ENCODE results near the gene NLGN3. TPM values are rescaled to one million over a fixed set of nuclear protein-coding genes. Genes with fewer than 3 reads are reported as not detected.

The NLGN3 gene
- total RNA-seq, 5 donors from 2014 or later (not counting 1 experiment from before 2014, with no cell fraction given), result 2.9 to 3.7 (median 3.2) TPM

DNA sequence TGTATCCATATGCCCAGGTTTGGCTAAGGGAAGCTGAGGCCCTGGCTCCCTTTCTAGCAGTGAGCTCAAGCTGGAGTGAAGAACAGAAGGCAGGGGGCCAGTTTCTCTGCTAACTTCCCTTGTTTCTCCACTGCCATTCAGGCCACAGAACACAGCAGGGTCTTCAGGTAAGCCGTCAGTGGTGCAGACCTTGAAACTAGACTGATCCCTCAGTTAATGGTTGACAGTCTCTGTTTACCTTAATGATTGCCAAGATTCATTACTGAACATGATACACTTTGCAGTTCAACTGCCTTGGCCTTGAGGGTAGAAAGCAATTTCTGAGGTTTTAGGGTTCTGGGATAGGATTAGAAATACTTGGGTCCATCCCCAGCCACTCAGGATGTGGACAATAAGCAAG lies 69.5 kb downstream of the NLGN3 start:
- no peaks in the 10 kb centered on the region for H3K9me3 ChIP-seq
- Mint-ChIP-seq H3K27me3 (peaks cover 0 to 21% of the 10 kb centered on the region in 2 donors), H3K4me1 (peaks cover 3 to 6% (median 4%) of the 10 kb centered on the region in 3 donors), H3K27ac (no peak overlapping the region), H3K9me3 (no peaks in the 10 kb centered on the region), H3K4me3 (no peak overlapping the region), H3K36me3 (no peaks in the 10 kb centered on the region)
- no peak for ATAC-seq (replicated peaks in 1 of 4)
- POLR2A ChIA-PET, result no interaction called here
- WGBS (ENCODE audit: insufficient coverage), result no CpG with 5 or more reads among the region's 1 CpG
- CTCF ChIA-PET, result no interaction called here
- H3K27me3 ChIP-seq (replicated peaks in 1 of 2; ENCODE audit: control insufficient read depth in 2 of 2, extremely low read depth in 1 of 2, insufficient read depth in 2 of 2, low read length in 1 of 2), result no peaks in the 10 kb centered on the region
- no peak overlapping the region for H3K27ac ChIP-seq (ENCODE audit: low read length)
- DNase-seq, result no peak
- H3K36me3 ChIP-seq (ENCODE audit: control insufficient read depth in 2 of 2, extremely low read depth in 1 of 2, insufficient read depth in 1 of 2, low read length in 1 of 2), result no peaks in the 10 kb centered on the region
- no peak overlapping the region for H3K4me3 ChIP-seq (ENCODE audit: control insufficient read depth in 1 of 2, extremely low read depth in 1 of 2, low read length in 1 of 2)
- H3K4me1 ChIP-seq (ENCODE audit: control insufficient read depth in 1 of 2, extremely low read depth in 1 of 2, insufficient read depth in 2 of 2, low read length in 2 of 2), result no peaks in the 10 kb centered on the region

DNA sequence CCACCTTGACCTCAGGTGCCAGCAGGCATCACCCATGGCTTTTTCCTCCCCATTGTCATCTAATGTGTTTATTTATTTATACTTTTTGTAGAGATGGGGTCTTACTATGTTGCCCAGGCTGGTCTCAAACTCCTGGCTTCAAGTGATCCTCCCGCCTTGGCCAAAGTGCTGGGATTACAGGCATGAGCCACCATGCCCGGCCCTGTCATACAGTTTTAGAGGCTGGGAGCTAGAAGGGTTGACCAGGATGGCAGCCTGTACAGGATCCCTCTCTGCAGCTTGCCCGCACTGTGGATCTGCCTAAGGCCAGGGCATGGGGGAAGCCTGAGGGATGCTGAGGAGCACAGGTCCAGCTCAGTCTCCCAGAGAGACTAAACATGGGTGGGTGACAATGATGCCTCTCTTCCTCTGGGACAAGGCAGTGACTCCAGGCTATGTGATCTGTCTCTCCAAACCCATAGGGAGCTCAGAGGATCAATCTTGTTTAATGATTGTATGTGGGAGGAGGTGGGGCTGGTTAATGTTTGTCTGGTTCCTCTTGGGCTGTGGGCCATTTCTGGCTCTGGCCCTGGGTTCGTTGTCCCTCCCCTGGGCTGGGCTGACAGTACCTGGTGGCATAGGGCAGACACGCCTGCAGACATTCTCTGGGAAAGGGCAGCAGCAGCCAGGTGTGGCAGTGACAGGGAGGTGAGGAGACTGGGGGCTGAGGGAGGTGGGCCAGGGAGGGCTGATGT lies 70.1 kb downstream of the NLGN3 start:
- 76% methylated on average over 2 of the region's 5 CpGs for WGBS (ENCODE audit: insufficient coverage)
- peaks cover 3 to 6% (median 4%) of the 10 kb centered on the region in 3 donors for H3K4me1 Mint-ChIP-seq
- H3K4me3 Mint-ChIP-seq, result no peak overlapping the region
- no peaks in the 10 kb centered on the region for H3K4me1 ChIP-seq (ENCODE audit: control insufficient read depth in 1 of 2, extremely low read depth in 1 of 2, insufficient read depth in 2 of 2, low read length in 2 of 2)
- ATAC-seq (replicated peaks in 1 of 4), result no peak
- H3K27me3 ChIP-seq (replicated peaks in 1 of 2; ENCODE audit: control insufficient read depth in 2 of 2, extremely low read depth in 1 of 2, insufficient read depth in 2 of 2, low read length in 1 of 2), result no peaks in the 10 kb centered on the region
- ChIA-PET CTCF (no interaction called here), POLR2A (no interaction called here)
- no peak for DNase-seq
- H3K27me3 Mint-ChIP-seq, result peaks cover 0 to 18% of the 10 kb centered on the region in 2 donors
- no peak overlapping the region for H3K27ac Mint-ChIP-seq
- no peak overlapping the region for H3K27ac ChIP-seq (ENCODE audit: low read length)
- H3K36me3 ChIP-seq (ENCODE audit: control insufficient read depth in 2 of 2, extremely low read depth in 1 of 2, insufficient read depth in 1 of 2, low read length in 1 of 2), result no peaks in the 10 kb centered on the region
- no peaks in the 10 kb centered on the region for H3K9me3 ChIP-seq
- no peak overlapping the region for H3K4me3 ChIP-seq (ENCODE audit: control insufficient read depth in 1 of 2, extremely low read depth in 1 of 2, low read length in 1 of 2)
- no peaks in the 10 kb centered on the region for H3K9me3 Mint-ChIP-seq
- H3K36me3 Mint-ChIP-seq, result no peaks in the 10 kb centered on the region

DNA sequence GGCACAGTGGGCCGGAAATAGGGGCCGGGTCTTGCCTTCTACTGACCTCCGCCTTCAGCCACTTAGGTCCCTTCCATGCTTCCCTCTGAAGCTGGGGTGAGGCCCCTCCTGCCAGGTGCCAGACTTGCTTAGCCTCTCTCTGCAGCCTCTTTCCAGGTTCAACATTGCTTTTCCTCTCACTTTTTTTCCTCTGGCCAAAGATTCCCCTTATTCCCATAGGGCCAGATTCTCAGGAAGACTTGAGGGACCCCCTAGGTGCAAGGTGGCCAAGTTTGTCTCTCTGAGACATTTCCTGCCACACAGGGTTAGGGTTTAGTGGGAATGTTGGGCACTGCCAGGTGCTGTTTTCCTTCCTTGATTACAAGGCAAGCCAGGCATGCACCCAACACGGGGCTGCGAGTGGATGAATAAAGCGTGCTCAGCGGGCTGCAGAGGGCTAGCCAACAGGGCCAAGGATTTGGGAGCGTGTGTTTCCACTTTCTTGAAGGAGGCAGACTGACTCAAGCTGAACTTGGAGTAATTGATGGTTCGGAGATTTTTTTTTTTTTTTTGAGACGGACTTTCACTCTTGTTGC lies 70.8 kb downstream of the NLGN3 start:
- WGBS (ENCODE audit: insufficient coverage), result 88% methylated on average over 3 of the region's 10 CpGs
- Mint-ChIP-seq H3K4me1 (peaks cover 3 to 6% (median 4%) of the 10 kb centered on the region in 3 donors), H3K9me3 (no peaks in the 10 kb centered on the region), H3K36me3 (no peaks in the 10 kb centered on the region), H3K4me3 (no peak overlapping the region), H3K27ac (no peak overlapping the region), H3K27me3 (peaks cover 0 to 18% of the 10 kb centered on the region in 2 donors)
- Histone ChIP-seq H3K36me3 (ENCODE audit: control insufficient read depth in 2 of 2, extremely low read depth in 1 of 2, insufficient read depth in 1 of 2, low read length in 1 of 2) (no peaks in the 10 kb centered on the region), H3K9me3 (no peaks in the 10 kb centered on the region), H3K27me3 (replicated peaks in 1 of 2; ENCODE audit: control insufficient read depth in 2 of 2, extremely low read depth in 1 of 2, insufficient read depth in 2 of 2, low read length in 1 of 2) (no peaks in the 10 kb centered on the region), H3K27ac (ENCODE audit: low read length) (no peak overlapping the region), H3K4me3 (ENCODE audit: control insufficient read depth in 1 of 2, extremely low read depth in 1 of 2, low read length in 1 of 2) (no peak overlapping the region), H3K4me1 (ENCODE audit: control insufficient read depth in 1 of 2, extremely low read depth in 1 of 2, insufficient read depth in 2 of 2, low read length in 2 of 2) (no peaks in the 10 kb centered on the region)
- DNase-seq (no peak), ATAC-seq (replicated peaks in 1 of 4) (no peak)
- ChIA-PET POLR2A (no interaction called here), CTCF (no interaction called here)

DNA sequence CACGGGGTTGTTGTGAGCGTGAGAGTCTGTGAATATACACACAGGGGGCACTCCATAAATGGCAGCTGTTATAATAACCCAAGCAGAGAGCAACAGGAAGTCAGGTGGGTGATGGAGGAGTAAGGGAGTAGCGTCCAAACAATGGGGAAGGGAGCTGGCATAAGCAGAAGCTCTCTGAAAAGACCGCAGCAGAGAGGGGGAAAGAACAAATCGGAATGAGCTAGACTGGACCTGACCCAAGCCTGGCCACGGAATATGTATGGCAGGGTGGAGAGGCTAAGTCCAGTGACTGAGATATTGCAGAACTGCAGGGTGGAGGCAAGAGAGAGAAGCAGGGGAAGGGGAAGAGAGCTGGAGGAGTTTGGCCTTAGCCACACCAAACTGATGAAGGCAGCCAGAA lies 71.8 kb downstream of the NLGN3 start:
- ChIA-PET POLR2A (interaction anchor here in 1 of 2 donors (0.6 kb wide), 1 partner anchor 18 kb away, joined by 3 read pairs; no protein-coding TSS in a partner anchor), CTCF (no interaction called here)
- DNase-seq (no peak), ATAC-seq (replicated peaks in 1 of 4) (no peak)
- Mint-ChIP-seq H3K27ac (no peak overlapping the region), H3K4me1 (peaks cover 3 to 6% (median 4%) of the 10 kb centered on the region in 3 donors), H3K36me3 (no peaks in the 10 kb centered on the region), H3K27me3 (peaks cover 0 to 18% of the 10 kb centered on the region in 2 donors), H3K9me3 (no peaks in the 10 kb centered on the region), H3K4me3 (no peak overlapping the region)
- no peaks in the 10 kb centered on the region for H3K4me1 ChIP-seq (ENCODE audit: control insufficient read depth in 1 of 2, extremely low read depth in 1 of 2, insufficient read depth in 2 of 2, low read length in 2 of 2)
- no peak overlapping the region for H3K27ac ChIP-seq (ENCODE audit: low read length)
- no peak overlapping the region for H3K4me3 ChIP-seq (ENCODE audit: control insufficient read depth in 1 of 2, extremely low read depth in 1 of 2, low read length in 1 of 2)
- H3K27me3 ChIP-seq (replicated peaks in 1 of 2; ENCODE audit: control insufficient read depth in 2 of 2, extremely low read depth in 1 of 2, insufficient read depth in 2 of 2, low read length in 1 of 2), result no peaks in the 10 kb centered on the region
- no peaks in the 10 kb centered on the region for H3K9me3 ChIP-seq
- 48% methylated on average over 5 of the region's 6 CpGs for WGBS (ENCODE audit: insufficient coverage)
- no peaks in the 10 kb centered on the region for H3K36me3 ChIP-seq (ENCODE audit: control insufficient read depth in 2 of 2, extremely low read depth in 1 of 2, insufficient read depth in 1 of 2, low read length in 1 of 2)

DNA sequence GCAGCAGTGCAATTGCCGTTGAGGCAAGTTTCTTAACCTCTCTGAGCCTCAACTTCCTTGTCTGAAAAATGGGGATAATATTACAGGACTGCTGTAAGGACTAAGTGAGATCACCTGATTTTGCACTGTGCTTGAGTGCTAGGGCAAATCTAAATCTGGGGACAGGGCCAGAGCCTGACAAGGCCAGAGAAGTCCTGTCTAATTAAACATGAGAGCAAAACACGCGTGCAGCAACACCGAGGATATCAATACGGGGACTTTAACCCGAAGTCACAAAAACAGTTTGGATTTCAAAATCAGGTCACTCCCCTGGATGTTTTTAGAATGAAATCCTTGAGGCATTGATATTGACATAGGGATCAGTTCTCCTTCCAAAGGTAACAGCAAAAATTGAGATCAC lies 72.7 kb downstream of the NLGN3 start:
- DNase-seq (no peak), ATAC-seq (replicated peaks in 1 of 4) (no peak)
- Mint-ChIP-seq H3K4me1 (peaks cover 3 to 6% (median 4%) of the 10 kb centered on the region in 3 donors), H3K27me3 (peaks cover 0 to 17% of the 10 kb centered on the region in 2 donors), H3K27ac (no peak overlapping the region), H3K4me3 (no peak overlapping the region), H3K36me3 (no peaks in the 10 kb centered on the region), H3K9me3 (no peaks in the 10 kb centered on the region)
- Histone ChIP-seq H3K4me1 (ENCODE audit: control insufficient read depth in 1 of 2, extremely low read depth in 1 of 2, insufficient read depth in 2 of 2, low read length in 2 of 2) (no peaks in the 10 kb centered on the region), H3K9me3 (no peaks in the 10 kb centered on the region), H3K36me3 (ENCODE audit: control insufficient read depth in 2 of 2, extremely low read depth in 1 of 2, insufficient read depth in 1 of 2, low read length in 1 of 2) (no peaks in the 10 kb centered on the region), H3K27ac (ENCODE audit: low read length) (no peak overlapping the region), H3K27me3 (replicated peaks in 1 of 2; ENCODE audit: control insufficient read depth in 2 of 2, extremely low read depth in 1 of 2, insufficient read depth in 2 of 2, low read length in 1 of 2) (no peaks in the 10 kb centered on the region), H3K4me3 (ENCODE audit: control insufficient read depth in 1 of 2, extremely low read depth in 1 of 2, low read length in 1 of 2) (no peak overlapping the region)
- 100% methylated on average over 3 of the region's 6 CpGs for WGBS (ENCODE audit: insufficient coverage)
- CTCF ChIA-PET, result no interaction called here
- POLR2A ChIA-PET, result interaction anchor here in 1 of 2 donors (0.6 kb wide), 1 partner anchor 57 kb away, joined by 4 read pairs; no protein-coding TSS in a partner anchor
